ENCODE measurements around the gene MYRF. TPM values are rescaled to one million over a fixed set of nuclear protein-coding genes. Genes with fewer than 3 reads are reported as not detected.

The MYRF gene
- total RNA-seq, 2 experiments from 2014 or later: 0.97 to 1.6 TPM

- ATAC-seq (no peak), DNase-seq (no peak)
- Mint-ChIP-seq H3K27ac (no peak overlapping the region), H3K36me3 (ENCODE audit: low read depth) (no peaks in the 10 kb centered on the region), H3K4me3 (no peak overlapping the region), H3K9me3 (no peaks in the 10 kb centered on the region), H3K4me1 (ENCODE audit: low read depth) (peaks cover 6% of the 10 kb centered on the region), H3K27me3 (peaks cover 2% of the 10 kb centered on the region)
- CTCF ChIA-PET: interaction anchor here (1.1 kb wide), 1 partner anchor 16 kb away, joined by 5 read pairs; no protein-coding TSS in a partner anchor
- POLR2A ChIA-PET: interaction anchor here (1.1 kb wide), 1 partner anchor 21 kb away, joined by 4 read pairs; the partner anchor contains the start of gene FEN1
- intact Hi-C loops (cut with micrococcal nuclease): no loop called here
- TF ChIP-seq CTCF (IDR thresholded peaks at IDR 0.05): no peak
Measured at GRCh38 chr11:61771985-61772455, 19.6 kb downstream of the MYRF start.

DNA sequence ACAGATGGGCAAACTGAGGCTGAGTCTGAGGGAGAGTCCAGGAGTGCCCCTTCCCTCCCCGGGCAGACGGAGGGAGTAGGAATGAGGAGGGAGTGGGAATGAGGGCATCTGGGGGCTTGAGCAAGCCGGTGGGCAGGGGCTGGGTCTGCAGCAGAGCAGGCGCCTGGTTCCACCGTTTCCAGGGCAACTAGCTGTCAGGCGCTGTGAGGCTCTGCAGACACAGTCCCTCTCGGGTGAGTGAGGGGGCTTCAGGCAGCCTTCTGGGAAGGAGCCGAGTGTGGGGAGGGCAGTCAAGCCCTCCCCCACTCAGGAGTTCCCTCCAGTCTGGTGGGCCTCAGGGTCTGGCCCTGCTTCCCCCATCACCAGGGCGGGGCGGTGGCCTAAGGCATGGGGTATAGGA, 20.9 kb downstream of the MYRF start:
- POLR2A ChIA-PET: interaction anchor here (1.5 kb wide), 1 partner anchor 9 kb away, joined by 3 read pairs; no protein-coding TSS in a partner anchor
- Mint-ChIP-seq H3K9me3 (no peaks in the 10 kb centered on the region), H3K4me1 (ENCODE audit: low read depth) (peaks cover 13% of the 10 kb centered on the region), H3K4me3 (no peak overlapping the region), H3K27me3 (peaks cover 2% of the 10 kb centered on the region), H3K27ac (no peak overlapping the region), H3K36me3 (ENCODE audit: low read depth) (no peaks in the 10 kb centered on the region)
- DNase-seq (no peak), ATAC-seq (no peak)
- CTCF ChIA-PET: interaction anchor here (0.9 kb wide), 1 partner anchor 26 kb away, joined by 3 read pairs; no protein-coding TSS in a partner anchor
- TF ChIP-seq CTCF (IDR thresholded peaks at IDR 0.05): no peak
- intact Hi-C loops (cut with micrococcal nuclease): no loop called here

DNA sequence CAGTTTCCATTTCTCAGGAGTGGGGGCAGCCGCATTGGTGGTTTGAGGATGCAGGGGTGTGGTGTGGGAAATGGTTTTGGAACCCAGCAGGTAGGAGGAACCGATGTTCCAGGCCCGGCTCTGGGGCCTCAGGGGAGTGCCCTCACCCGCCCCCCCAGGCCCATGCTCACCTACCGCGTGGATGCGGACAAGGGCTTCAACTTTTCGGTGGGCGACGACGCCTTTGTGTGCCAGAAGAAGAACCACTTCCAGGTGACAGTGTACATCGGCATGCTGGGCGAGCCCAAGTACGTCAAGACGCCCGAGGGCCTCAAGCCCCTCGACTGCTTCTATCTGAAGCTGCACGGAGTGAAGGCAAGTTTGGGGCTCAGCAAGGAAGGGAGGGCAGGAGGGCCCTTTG, 21.4 kb downstream of the MYRF start:
- Mint-ChIP-seq H3K4me3 (no peak overlapping the region), H3K36me3 (ENCODE audit: low read depth) (no peaks in the 10 kb centered on the region)

GRCh38 chr11:61774411-61774810, 22.0 kb downstream of the MYRF start:
- Mint-ChIP-seq H3K9me3 (no peaks in the 10 kb centered on the region), H3K27ac (no peak overlapping the region), H3K27me3 (peaks cover 2% of the 10 kb centered on the region), H3K4me3 (no peak overlapping the region), H3K36me3 (ENCODE audit: low read depth) (no peaks in the 10 kb centered on the region), H3K4me1 (ENCODE audit: low read depth) (peaks cover 13% of the 10 kb centered on the region)
- no peak for TF ChIP-seq CTCF (IDR thresholded peaks at IDR 0.05)
- ChIA-PET CTCF (interaction anchor here (1.0 to 1.5 kb wide), 3 partner anchors 21 to 30 kb away, joined by 3 to 4 read pairs (median 3); no protein-coding TSS in a partner anchor), POLR2A (interaction anchor here (1.5 kb wide), 1 partner anchor 8 kb away, joined by 3 read pairs; no protein-coding TSS in a partner anchor)
- DNase-seq (no peak), ATAC-seq (no peak)
- intact Hi-C loops (cut with micrococcal nuclease): no loop called here

More for the DNA sequence above, 21.4 kb downstream of the MYRF start:
- CTCF ChIA-PET: no interaction called here
- ATAC-seq (no peak), DNase-seq (no peak)
- intact Hi-C loops (cut with micrococcal nuclease): no loop called here
- Mint-ChIP-seq H3K9me3 (no peaks in the 10 kb centered on the region), H3K27ac (no peak overlapping the region), H3K4me1 (ENCODE audit: low read depth) (peaks cover 13% of the 10 kb centered on the region), H3K27me3 (peaks cover 2% of the 10 kb centered on the region)
- TF ChIP-seq CTCF (IDR thresholded peaks at IDR 0.05): no peak
- POLR2A ChIA-PET: interaction anchor here (1.5 kb wide), 1 partner anchor 9 kb away, joined by 3 read pairs; no protein-coding TSS in a partner anchor

- ChIA-PET POLR2A (interaction anchor here (1.0 to 2.4 kb wide), 3 partner anchors 17 to 22 kb away, joined by 3 to 6 read pairs (median 3); partner anchors contain the start of genes FEN1, MYRF and TMEM258), CTCF (interaction anchor here (1.0 to 3.2 kb wide), 5 partner anchors 16 to 31 kb away, joined by 3 to 14 read pairs (median 4); no protein-coding TSS in a partner anchor)
- no peaks in the 10 kb centered on the region for H3K9me3 Mint-ChIP-seq
- TF ChIP-seq CTCF (IDR thresholded peaks at IDR 0.05): no peak
- no peaks in the 10 kb centered on the region for H3K36me3 Mint-ChIP-seq (ENCODE audit: low read depth)
- H3K27me3 Mint-ChIP-seq: peaks cover 2% of the 10 kb centered on the region
- no peak overlapping the region for H3K4me3 Mint-ChIP-seq
- no peak overlapping the region for H3K27ac Mint-ChIP-seq
- ATAC-seq: no peak
- no peak for DNase-seq
- peaks cover 13% of the 10 kb centered on the region for H3K4me1 Mint-ChIP-seq (ENCODE audit: low read depth)
- intact Hi-C loops (cut with micrococcal nuclease): no loop called here
Measured at GRCh38 chr11:61775106-61775505, 22.7 kb downstream of the MYRF start.
